ENCODE measurements around the gene MRPS15.
"Not testable (repeated sequence)": the region's sequence is repeated elsewhere in the genome, so short reads cannot be mapped to it uniquely, and the experiment has no call there.

Gene MRPS15

DNA sequence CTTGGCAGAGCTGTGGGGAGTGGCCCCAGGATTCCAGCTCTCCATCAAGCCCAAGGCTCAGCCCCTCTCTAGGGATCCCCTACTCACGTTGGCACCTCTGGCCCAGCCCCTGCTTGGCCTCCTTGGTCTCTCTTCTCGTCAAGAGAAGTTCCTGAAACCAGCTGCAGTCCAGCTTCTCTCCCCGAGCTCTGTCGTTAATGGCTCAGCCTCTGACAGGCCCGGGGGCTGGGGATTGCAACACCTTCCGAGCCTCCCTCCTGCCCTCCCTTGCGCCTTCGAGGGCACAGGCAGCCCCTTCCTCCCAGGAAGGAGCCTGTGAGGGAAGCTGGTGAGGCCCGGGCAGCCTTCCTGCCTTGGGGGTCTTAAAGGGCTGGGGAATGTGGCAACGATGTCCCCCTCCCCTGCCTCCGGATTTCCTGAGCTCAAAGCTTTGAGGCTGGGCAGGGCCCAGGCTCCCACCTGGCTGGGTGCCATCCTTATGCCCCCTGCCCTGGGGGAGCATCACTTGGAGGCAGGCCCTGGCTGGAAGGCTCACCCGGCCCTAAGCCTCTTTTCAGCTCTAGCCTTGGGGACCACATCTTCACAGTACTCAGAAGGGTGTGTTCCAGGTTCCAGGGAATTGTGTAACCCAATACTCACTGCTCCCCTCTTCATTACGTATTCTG, 18.7 kb upstream of the MRPS15 start, which contains the start of gene CSF3R:
TSS of gene CSF3R (minus strand) at position 190 of the 665 bp plus-strand sequence. CDS start 3,417 bp downstream, outside the sequence.
- DNase-seq: peak in 1 of 2 donors; percentile 7

DNA sequence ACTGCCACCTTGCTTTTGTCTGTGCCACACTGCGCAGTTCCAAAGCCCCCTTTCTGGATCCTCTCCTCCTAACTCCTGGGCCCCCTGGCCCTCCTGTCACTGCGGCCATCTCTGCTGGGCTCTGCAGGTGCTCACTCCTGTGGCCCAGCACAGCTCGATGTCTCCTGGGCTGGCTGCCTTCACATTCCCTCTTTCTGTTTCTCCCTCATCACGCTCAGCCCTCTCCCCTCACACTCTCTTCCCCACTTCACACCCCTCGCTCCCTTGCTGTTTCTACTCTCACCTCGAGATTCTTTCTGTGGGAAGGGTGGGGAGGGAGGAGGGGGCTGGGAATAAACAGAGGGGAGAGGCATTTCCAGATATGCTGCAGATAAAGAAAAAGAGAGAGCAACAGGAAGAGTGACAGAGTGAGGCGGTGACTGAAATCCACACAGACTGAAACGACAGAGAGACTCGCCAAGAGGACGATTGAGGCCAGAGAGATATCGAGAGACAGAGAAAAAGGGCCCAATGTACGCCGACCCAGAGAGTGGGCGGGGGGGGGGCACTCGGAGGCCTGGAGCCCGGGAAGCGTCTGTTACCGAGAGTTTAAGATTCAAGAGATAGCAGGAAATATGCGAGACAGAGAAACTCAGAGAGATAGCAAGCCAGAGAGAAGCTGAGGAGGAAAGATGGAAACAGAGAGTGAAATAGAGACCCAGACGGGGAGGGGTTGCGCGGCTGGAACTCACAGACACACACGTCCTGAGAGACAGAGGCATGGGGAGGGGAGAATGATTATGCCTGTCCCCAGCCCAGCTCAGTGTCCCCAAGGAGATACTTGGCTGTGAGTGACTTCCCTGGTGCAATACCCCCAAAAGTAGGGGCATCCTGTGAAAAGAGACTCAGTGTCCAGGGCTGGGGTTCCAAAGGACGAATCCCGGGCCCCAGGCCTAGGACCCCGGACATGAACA, 17.9 kb upstream of the MRPS15 start:
- DNase-seq: no peak

- no peak for DNase-seq
Observed at GRCh38 chr1:36481091-36481490, 16.9 kb upstream of the MRPS15 start.

DNA sequence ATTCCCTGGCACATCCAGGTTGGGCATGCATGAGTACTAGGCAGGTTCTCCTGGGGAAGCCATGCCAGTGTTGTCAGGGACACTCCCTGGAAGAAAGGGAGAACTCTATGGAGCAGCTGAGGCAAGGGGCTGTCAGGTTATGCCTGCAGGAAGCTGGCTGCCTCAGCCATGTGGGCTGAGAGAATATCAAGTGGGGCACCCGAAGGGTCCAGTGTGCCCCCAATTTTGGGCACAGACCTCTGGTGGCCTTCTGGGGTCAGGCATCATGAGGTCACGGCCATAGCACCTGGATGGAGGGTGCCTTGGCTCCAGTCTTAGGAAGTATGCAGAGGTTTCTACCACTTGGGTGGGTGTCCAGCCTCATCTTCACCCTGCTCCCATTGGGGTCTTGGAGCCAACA, 16.0 kb upstream of the MRPS15 start:
- DNase-seq: no peak

DNA sequence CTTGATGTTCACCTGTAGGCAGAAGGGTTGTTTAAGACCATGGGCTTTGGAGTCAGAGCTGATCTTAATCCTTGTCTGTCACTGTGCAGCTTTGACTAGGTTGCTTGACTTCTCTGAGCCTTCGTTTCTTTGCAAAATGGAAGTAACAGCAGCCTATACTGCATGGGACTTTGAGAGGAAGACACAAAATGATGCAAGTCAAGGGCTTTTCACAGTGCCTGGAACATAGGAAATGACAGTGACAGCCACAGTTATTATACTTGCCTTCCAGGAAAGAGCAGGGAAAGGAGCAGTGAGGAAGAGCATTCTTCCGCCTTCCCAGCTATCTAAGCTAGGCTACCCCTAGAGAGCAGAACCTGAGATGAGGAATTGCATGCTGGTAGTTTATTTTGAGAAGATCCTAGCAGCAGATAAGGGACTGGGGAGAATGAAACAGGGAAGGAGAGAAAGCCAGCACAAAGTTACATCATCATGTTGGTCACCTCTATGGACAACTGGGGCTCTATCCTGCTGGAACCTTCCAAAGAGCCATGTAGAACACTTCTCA, 15.4 kb upstream of the MRPS15 start:
- no peak for DNase-seq

GRCh38 chr1:36477615-36478014, 13.4 kb upstream of the MRPS15 start:
- DNase-seq: not testable (repeated sequence)

GRCh38 chr1:36476945-36477344, 12.8 kb upstream of the MRPS15 start:
- DNase-seq: no peak

DNA sequence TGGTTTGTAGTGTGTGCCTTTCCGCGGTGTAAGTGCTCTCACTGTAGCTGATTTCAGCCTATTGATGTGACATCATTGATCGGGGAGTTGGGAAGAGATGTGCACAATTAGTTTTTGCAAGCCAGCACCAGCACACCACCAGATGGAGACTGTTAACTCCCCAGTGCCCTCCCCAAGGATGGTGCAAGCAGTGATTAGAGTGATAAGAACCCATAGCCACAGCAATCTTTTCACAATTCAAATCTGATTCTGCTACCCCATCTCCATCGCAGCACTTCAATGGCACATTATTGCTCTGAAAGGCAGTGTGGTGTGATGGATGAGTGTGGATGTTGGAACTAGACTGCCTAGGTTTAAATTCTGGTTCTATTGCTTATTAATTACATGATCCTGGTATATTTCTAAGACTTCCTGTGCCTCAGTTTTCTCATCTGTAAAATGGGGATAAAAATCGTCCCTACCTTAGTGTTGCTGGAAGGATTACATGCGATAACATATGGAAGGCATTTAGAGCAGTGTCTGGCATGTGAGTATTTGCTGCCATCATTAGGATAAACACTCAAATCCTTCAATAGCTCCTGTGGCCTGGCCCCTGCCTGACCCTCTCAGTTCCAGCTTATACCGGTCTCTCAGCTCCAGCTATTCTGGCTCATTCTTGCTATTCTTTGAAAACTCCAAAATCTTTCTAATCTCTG, 11.9 kb upstream of the MRPS15 start:
- no peak for DNase-seq

DNA sequence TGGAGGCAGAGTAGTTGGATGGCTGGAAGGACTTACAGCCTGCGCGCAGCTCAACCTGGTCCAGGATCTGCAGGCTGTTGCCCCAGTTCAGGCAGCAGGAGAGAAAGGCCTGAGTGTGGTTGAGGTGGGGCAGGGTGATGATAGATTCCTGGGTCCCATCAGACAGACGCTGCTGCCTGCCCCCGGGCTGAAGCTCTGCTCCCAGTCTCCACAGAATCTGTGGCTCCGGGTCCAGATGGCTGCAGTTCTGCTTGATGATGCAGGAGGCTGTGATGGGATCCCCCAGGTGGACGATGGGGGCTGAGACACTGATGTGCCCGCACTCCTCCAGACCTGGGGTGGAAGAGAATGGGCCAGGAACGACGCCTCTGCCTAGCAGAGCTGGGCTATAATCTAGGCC, 11.2 kb upstream of the MRPS15 start:
- no peak for DNase-seq

- no peak for DNase-seq
Observed at GRCh38 chr1:36472656-36473055, 8.5 kb upstream of the MRPS15 start.

DNA sequence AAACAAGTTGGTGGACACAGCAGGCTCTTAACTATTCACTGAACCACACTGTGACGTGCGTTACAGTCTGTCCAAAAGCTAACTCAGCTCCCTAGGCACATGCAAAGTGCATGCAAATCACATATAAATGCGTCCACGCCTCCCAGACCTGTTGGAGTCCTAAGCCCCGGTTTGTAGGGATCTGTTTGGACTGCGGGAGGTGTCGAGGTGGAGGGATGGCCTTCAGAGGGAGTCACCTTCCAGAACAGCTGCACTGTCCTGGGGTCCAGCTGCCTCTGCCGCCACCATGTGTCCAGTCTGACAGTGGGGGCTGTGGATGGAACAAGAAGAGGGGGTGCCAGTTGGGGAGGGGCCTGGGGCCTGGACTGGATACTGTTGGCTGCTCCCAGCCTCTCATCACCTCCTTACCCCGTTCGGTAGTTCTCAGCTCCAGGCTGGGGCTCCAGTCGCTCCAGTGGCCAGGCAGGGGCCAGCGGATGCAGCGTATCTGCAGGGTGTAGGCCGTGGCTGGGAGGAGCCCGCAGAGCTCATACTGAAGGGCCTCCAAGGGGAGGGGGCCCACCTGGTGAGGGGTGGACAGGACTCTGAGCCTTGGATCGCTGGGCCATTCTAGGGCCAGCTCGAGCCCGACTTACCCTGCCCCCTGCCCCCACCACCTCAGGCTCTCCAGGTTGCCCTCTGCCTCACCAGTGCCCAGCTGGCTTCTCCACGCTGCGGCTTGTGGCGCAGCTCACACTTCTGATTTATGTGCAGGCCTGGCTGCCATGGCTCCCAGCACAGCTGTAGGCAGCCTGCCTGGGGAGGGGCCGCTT, 7.9 kb upstream of the MRPS15 start:
- DNase-seq: no peak

DNA sequence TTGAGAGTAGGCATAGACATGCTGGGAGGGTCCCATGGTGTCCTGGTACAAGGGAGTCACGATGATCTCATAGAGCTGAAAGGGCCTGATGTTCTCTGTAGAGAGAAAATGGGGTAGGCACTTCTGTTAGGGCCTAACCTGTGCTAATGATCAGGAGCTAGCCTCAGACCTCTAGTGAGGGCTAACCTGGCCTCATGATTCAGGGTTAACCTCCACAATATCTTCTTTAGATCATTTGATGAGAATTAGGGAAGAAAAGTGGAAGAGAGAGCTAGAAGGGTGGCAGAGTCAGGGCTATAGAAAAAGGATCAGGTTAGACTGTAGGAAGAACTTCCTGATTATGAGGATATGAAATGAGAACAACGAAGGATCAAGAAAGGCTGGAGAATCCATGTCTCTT, 5.0 kb upstream of the MRPS15 start:
- no peak for DNase-seq

- no peak for DNase-seq
Observed at GRCh38 chr1:36467700-36468455, 3.7 kb upstream of the MRPS15 start.

GRCh38 chr1:36467027-36467410, 2.8 kb upstream of the MRPS15 start:
- no peak for DNase-seq

DNA sequence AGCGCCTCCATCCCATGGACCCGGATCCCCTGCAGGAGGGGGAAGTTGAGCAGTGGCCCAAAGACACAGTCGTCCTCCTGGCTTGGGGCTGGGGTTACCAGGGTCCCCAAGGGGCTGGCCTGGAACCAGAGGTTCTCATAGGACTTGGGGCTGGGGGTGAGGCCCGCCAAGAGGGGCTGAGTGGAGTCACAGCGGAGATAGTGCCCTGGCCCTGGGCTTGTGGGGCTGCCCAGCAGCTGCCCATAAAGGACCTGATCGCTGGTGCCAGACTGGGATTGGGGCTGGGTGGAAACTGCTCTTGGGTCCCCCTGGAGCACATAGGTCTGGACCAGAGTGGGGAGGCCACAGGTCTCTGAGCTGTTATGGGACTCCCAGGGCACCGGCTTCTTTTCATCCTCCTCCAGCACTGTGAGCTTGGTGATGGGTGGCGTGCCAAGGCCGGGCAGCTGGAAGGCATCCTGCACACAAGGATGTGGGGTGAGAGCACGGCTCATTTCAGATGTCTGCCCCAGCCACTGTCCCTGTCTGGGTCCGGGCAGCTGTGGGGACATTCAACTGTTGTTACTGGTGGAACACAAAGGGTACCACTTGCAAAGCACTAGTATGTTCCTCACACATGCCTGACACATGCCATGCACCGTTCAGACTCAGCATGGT, 2.3 kb upstream of the MRPS15 start:
- no peak for DNase-seq

GRCh38 chr1:36465731-36466369, 1.7 kb upstream of the MRPS15 start:
- DNase-seq: no peak

GRCh38 chr1:36464605-36465393, 615 bp upstream of the MRPS15 start:
- DNase-seq: peak in 1 of 2 donors; percentile 59

- DNase-seq: no peak
Observed at GRCh38 chr1:36463463-36463802, 751 bp downstream of the MRPS15 start.

- DNase-seq: no peak
Observed at GRCh38 chr1:36458910-36459309, 5.3 kb downstream of the MRPS15 start.

- no peak for DNase-seq
Observed at GRCh38 chr1:36457691-36458090, 6.5 kb downstream of the MRPS15 start.

Data from hippocampal formation (tissue), 2 donors.